ENCODE measurements around the gene RBMY1B. TPM values are rescaled to one million over a fixed set of nuclear protein-coding genes. Genes with fewer than 3 reads are reported as not detected.
"Not testable (repeated sequence)": the region's sequence is repeated elsewhere in the genome, so short reads cannot be mapped to it uniquely, and the experiment has no call there.

RBMY1B gene
- total RNA-seq (2014; rRNA removed; shearing (Covaris generic)): not detected in 2 replicates

GRCh38 chrY:21511038-21511437 is at the start of gene RBMY1B:
Gene RBMY1B (plus strand): TSS chrY:21511338. CDS start chrY:21513351, 2,013 bp downstream.
- not testable (repeated sequence) for H3K4me1 ChIP-seq (replicated peaks); H3K27ac ChIP-seq; DNase-seq (ENCODE audit: low read depth in 1 of 2, low spot score in 2 of 2); H3K36me3 ChIP-seq; H3K27me3 ChIP-seq (replicated peaks); H3K9me3 ChIP-seq (replicated peaks); H3K4me3 ChIP-seq

- not testable (repeated sequence) for H3K4me3 ChIP-seq; H3K27me3 ChIP-seq (replicated peaks); H3K9me3 ChIP-seq (replicated peaks); H3K36me3 ChIP-seq; H3K4me1 ChIP-seq (replicated peaks); DNase-seq (ENCODE audit: low read depth in 1 of 2, low spot score in 2 of 2); H3K27ac ChIP-seq
These were observed 48.2 kb upstream of the RBMY1B start for GRCh38 chrY:21462915-21463314.

- H3K27me3 ChIP-seq (replicated peaks): no peaks in the 10 kb centered on the region
- no peak overlapping the region for H3K27ac ChIP-seq
- H3K4me3 ChIP-seq: no peak overlapping the region
- H3K4me1 ChIP-seq (replicated peaks): no peaks in the 10 kb centered on the region
- H3K36me3 ChIP-seq: no peaks in the 10 kb centered on the region
- no peaks in the 10 kb centered on the region for H3K9me3 ChIP-seq (replicated peaks)
- DNase-seq (ENCODE audit: low read depth in 1 of 2, low spot score in 2 of 2): no peak
These were observed 28.2 kb upstream of the RBMY1B start for GRCh38 chrY:21482967-21483366.

- H3K27me3 ChIP-seq (replicated peaks); H3K27ac ChIP-seq; H3K4me1 ChIP-seq (replicated peaks); H3K4me3 ChIP-seq; DNase-seq (ENCODE audit: low read depth in 1 of 2, low spot score in 2 of 2); H3K9me3 ChIP-seq (replicated peaks); H3K36me3 ChIP-seq: not testable (repeated sequence)
These were observed 23.4 kb downstream of the RBMY1B start, which contains the start of gene RBMY1A1 for GRCh38 chrY:21534579-21534978. Gene RBMY1A1 (plus strand): TSS chrY:21534879. CDS start chrY:21536892, 2,013 bp downstream.

- not testable (repeated sequence) for H3K4me3 ChIP-seq; H3K36me3 ChIP-seq; H3K9me3 ChIP-seq (replicated peaks); H3K27me3 ChIP-seq (replicated peaks); H3K4me1 ChIP-seq (replicated peaks); H3K27ac ChIP-seq; DNase-seq (ENCODE audit: low read depth in 1 of 2, low spot score in 2 of 2)
These were observed 48.3 kb downstream of the RBMY1B start for GRCh38 chrY:21559316-21559984.

Other genes with a start within 250 kb of the RBMY1B start
- not detected in 2 replicates for gene RBMY1A1, start 23.5 kb downstream of the RBMY1B start, total RNA-seq (2014; rRNA removed; shearing (Covaris generic))

All from SJSA1 (cell line).